HG03469 (cell line): Measurements from ENCODE around the gene MAML3.

Experiments
- ATAC-seq: cut with Tn5 transposase; IDR thresholded peaks from one replicate; pipeline ENCODE4 v1.9.1; 2021; ENCODE audit warnings: mild to moderate bottlenecking, moderate library complexity, moderate number of reproducible peaks; ENCODE audit not compliant: unreplicated experiment

Gene MAML3

DNA sequence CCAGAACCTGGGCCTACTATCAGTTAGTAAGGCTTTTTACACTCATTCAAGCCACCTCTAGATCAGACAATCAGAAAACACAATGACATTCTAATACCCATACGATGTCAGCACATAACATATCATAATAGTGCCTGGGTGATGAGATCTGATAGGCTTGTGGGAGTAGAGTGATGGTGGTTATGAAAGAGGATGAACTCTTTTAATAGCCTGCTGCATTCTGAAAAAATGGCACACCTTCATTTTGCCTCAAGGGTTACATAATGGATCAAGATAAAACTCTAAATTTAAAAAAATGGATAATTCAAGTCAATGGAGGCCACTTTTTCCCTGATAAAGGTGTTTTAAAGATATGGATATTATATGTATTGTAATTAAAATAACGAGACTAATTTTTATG, 215.6 kb downstream of the MAML3 start:
- no peak for ATAC-seq

DNA sequence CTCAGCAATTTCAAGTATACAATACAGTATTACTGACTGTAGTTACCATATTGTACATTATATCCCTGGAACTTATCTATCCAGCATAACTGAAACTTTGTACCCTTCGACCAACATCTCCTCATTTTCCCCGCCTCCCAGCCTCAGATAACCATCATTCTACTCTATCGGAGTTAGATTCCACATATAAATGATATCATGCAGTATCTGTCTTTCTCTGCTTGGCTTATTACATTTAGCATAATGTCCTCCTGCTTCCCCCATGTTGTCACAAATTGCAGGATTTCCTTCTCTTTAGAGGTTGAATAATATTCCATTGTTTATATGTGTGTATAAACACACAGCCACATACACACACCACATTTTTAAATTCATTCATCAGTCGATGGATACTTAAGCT, 218.1 kb downstream of the MAML3 start:
- no peak for ATAC-seq

DNA sequence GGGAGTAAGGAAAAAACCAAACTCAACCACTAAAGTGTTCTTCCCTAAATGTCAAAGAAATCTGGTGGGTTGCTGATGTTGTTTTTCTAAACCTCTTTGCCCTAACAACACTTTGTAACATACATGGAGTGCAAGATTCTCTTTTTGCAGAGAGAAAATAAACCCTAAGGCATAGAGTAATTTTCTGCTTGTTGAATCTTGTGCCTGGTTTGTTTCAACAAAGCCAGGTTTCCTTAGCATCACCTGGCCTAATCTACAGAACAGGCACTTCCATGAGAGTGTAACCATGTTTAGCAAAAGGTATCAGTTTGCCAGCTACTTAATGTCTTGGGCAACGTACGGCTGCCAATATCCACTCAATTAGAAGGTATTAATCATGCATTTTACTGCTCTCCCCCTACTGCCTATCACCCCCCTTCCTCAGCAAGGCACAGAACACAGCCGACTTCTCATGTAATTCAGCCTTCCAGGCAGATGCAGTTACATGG, 219.2 kb downstream of the MAML3 start:
- no peak for ATAC-seq

DNA sequence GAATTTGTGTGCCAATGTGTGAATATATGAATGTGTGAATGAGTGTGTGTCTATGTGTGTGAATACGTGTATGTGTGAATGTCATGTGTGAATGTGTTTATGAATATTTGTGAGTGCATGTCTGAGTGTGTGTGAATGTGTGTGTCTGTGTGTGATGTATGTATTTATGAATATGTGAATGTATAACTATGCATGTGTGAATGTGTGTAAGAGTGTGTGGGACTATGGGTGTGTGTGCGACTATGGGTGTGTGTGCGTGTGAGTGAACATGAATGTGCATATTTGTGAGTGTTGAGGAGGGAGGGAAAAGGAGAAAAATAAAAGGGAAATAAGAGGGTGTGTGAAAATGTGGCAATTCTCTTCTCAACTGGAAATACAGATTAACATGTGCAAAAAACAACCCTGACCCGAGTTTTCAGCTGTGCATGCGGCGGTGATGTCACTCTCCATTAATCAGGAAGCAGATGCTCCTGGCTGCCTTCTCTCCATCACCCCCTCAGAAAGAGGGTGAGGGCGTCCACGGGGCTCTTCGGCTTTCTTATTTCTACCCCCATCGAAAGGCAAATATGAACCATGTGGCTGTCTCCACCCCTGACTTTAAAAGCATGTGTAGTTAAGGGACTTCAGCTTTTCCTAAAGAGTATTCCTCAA, 219.8 kb downstream of the MAML3 start:
- no peak for ATAC-seq

DNA sequence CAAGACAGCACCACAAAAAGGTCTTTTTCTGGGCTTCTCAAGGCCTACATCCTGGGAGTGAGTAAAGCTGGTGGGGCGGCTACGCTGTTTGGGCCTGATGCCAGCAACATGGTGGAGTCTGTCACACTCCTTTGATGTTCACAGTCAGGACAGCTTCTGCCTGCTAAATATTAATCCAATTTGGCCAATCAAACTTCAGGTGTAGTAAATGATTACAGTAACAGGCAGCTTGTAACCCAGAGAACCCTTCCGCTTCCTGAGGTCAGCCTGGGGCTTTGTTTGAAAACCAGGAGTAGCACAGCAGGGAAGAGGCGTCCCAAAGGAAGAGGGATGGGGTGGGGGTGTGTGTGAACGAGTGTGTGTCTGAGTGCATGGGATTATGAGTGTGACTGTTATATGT, 220.4 kb downstream of the MAML3 start:
- no peak for ATAC-seq

DNA sequence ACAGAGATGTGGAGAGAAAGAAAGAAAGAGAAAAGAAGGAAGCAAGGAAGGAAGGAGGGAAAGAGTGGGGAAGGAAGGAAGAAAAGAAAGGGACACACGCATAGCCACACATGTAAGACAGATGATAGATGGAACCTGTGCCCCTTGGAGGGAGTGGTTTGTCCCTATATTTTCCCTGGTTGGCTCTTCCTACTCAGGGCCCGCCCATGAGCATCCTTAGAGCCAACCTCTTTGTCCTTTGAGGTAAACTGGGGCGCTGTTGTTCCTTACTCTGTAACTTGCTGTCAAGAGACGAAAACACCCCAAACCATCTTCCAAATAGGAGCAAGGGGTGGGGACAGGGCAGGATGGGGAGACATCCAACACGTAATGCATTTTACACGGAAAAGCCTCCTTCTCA, 220.9 kb downstream of the MAML3 start:
- no peak for ATAC-seq

DNA sequence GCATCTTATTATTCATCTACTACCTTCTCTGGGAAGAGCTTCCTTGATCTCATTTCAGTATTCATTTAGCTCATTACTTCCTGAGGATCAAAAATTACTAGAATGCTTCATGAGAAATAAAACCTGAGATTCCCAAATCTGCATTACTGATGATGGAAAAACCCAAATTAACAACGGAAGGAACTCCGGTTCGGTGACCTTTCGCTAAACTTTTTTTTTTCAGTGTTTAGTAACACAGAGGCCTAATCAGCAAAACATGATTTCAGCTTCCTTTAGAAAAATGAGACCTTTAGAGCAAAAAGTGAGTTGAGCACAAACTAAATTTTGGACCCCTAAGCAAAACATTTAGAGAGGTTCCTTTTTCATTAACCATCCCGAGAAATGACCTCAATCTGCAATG, 229.2 kb downstream of the MAML3 start:
- no peak for ATAC-seq

DNA sequence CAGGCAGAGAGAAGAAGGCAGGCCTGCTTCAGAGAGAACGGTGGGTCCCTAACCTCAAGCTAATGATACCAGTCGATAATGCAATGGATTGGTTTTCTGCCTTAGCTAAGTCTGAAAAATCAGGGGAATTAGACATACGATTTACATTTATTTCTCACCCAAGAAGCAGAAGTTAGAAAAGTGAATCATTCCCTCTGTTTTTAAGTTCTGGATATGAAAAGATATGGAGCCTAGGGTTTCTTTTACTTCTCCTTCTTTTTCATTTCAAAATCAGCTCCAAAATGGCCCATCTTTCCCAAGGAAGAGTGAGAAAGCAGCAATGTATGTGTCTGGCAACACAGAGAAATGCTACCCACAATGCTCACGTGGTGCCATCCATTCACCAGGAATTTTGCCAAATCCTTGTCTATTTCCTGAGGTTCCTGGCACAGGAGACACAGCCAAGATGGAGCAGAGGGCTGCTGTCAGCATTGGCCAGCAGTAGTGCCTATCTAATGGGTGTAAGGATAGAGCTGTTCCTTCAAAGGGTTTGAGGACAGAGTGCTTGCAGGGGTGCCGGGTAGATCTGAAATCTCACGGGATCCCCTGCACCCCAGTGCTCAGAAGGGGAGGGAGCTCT, 231.5 kb downstream of the MAML3 start:
- ATAC-seq = no peak

DNA sequence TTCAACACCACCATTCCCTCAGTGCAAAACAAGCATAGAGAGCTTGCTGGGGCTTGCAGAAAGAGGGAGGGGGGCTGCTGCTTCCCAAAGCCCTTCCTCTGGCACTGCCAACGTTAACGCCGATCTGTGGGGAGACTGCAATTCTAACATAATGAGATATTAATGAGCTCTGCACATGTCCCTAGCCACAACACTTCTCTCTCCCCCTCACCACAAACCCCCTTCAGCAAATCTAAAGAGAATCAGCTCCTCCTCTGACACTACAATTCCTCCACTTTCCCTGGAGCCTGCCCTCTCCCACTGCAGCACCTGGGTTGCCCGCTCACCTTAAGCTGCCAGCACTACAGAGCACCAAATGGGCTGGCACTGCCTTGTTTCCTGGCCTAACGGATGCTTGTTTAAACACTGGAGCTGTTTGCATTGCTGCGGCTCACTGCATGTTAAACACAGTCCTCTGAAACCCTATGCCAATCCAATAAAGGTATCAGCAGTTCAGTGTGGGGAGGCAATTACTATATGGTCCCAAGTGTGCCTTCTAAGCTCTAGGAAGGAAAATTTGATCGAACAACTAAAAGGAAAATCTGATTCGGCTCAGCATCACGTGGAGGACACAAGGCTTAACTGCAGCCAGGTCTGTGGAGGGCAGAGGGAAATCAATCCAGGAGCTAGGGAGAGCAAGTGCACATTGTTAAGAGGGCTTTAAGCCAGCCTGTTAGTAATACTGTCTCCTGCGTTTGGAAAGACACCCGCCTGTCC, 232.4 kb downstream of the MAML3 start:
- no peak for ATAC-seq

DNA sequence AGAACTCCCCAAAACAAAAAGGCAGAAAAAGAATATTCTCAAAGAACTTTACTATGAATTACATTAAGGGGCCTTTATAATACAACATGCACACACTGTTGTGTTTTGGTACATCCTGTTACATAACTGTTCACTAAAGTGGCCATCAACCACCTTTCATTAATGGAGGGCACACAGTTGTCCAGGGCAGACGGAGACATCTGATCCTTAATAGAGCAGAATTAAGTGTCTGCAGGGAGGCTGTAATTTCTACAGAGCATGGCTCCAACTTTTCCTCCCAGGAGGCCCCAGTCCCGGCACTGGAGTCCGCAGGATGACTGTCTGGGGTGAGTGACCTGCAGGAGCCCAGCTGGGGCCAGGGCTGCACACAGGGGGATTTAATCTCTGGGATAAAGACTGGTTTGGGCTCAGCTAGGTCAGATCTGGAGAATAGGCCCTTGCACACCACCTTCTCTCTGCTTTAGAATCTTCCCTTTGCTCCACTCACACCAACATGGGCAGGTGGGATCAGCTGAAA, 233.4 kb downstream of the MAML3 start:
- no peak for ATAC-seq

DNA sequence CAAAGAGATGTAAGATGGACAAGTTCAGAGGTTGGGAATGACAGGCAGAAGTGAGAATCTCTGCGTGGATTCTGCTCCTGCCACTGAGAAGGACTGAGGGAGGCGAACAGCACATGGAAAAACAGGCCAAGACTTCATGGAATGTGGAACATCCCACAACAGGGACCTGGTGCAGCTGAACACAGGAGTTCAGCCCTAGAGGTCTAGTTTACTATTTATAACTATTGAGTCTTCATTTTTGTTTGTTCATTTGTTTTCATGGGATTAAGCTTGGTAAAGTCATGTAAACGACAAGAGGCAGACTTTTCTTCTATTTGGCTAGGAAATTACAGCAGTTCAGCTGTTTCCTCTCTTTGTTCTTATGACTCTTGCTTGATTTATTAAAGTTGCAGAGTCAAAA, 234.5 kb downstream of the MAML3 start:
- ATAC-seq = no peak

DNA sequence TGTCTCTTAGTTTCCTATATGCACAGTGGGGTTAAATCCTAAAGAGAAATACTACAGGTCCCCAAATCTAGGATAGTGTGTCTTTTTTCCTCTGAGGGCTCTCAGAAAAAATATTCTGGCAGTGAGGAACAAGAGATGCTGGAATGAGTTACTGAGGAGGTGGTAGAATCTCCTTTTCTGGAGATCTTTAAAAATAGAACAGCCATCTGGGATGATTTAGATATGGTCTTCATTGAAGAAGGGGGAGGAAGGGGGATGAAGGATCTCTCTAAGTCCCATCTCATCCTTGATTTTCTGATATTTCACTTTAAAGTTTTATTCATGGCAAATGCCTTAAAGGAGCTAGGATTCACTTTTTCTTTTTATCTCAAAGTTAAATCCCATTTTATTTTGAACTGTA, 235.0 kb downstream of the MAML3 start:
- ATAC-seq = no peak

DNA sequence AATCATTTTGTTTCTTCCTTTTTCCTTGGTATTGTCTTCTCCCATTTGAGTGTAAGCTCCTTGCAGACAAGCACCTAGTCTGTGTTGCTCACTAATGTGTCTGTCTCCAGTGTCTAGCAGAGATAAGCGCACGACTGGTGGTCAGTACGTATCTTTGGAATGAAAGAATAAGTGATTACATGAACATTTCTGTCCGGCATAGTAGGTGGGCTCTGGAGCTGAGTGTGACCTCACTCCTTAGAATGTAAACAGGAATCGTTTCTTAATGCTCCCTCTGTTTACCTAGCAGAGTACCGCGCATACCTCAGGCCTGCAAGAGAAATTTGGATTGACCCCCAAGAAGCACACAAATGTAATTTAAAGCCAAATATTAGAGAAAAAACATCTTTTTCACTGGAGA, 235.4 kb downstream of the MAML3 start:
- no peak for ATAC-seq

DNA sequence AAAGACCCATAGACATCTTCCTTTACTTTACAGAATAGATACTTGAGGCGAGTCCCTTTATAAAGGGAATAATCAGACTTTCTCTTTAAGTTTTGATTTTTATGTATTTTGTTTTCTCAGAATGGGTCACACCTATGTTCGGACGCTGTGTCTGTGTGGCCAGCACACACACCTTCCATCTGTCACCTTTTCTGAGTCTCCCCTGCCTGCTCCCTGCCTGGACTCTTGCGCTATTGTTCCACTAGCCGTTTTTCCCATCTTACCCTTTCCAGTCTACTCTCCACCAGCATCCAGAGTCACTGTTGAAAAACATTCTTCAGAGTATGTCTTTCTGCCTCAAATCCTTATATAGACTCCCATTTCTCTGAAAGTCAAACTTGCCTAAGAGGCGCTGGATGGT, 236.1 kb downstream of the MAML3 start:
- ATAC-seq = no peak

DNA sequence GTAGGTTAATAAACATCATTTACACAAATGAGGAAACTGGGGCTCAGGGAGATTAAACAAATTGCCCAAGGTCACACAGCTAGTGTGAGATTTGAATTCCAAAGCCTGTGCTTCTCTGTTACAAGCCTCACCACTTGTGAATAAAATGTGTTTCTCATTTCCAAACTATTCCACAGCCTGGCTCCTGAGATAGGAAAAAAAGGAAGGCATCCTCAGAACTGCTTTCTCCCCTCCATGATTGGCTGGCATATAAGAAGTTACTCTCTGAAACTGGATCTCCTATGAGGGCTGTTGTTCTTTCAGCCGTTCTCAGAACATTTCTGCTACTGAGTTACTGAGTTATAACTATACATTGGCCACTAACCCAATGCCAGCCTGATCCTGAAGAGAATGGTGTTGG, 237.9 kb downstream of the MAML3 start:
- ATAC-seq = no peak

DNA sequence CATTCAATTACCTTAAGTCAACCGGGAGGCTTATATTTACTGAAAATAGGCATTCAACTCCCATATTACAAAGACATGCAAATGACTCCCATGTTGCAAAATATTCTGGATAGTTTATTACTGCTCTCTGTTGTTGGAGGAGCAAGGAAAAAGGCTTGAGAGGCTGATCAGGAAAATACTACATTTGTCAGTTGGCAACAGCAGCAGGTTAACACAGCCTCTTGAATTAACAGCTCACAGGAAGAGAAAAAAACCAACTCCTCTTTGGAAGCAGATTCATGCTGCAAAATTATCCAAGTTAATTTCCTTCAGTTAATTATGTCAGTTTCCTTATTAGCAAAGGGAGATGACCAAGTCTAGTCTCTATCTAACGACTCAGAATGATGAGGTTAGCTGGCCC, 238.9 kb downstream of the MAML3 start:
- no peak for ATAC-seq

DNA sequence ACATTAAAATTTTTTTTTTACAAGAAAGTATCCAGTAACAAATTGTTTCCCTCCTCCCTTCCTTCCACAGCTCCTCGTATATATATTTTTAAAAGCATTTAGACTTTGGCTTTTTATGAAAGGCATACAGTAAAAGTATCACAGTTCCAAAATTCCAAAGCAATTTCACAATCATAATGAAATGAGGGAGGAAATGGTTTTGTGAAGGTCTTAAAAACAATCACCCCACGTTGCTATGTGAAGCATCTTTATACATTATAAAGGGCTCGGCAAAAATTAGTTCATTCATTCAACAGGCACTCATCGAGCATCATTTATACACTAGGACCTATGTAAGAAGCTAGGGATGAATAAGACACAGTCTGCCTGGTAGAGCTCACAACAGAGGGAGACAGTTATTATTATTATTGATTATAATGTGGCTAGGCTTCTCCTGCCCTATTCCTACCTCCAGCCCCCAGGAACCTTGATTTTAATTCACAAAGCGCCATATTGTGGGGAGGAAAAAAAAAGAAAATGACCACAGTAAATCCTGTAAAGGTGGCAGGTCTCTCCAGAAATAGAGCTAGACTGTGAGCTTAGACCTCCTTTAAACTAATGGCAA, 239.9 kb downstream of the MAML3 start:
- ATAC-seq = no peak

DNA sequence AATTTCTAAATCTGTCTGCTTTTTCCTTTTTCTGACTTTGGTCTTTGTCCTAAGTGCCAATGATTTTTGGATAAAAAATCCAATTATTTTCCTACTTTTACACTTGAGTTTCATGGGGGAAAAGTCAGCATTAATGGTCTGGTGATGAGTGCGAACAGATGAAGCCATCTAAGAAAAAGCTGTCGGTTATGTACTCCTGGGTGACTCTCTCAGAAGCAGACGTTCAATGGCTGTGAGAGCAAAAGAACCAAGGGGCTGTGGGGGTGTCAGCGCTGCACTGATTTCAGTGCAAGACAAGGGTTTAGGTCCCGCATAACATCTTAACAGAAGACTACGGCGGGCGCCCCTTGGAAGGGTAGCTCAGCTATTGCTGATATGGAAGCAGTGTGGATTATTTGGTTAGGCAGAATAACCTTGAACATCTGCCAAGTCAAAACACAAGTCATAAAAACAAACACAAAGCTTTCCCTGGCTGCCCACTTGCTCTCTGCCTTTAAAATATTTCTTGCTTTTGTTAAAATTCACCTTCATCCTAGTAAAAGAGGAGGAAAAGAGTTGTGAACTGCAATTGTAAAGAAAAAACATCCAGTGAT, 240.5 kb downstream of the MAML3 start:
- no peak for ATAC-seq

DNA sequence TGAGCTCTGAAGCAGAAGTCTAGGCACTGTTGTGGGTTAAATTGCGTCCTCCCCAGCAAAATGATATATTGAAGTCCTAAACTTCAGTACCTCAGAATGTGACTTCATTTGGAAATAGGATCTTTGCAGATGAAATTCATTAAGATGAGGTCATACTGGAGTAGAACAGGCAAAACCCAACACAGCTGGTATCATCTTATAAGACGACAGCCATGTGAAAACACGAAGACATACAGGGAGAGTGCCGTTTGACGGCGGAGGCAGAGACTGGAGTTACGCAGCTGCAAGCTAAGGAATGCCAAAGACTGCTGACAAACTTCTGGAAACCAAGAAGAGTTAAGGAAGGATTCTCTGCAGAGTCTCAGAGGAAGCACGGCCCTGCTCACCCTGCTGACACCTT, 241.5 kb downstream of the MAML3 start:
- ATAC-seq = no peak

DNA sequence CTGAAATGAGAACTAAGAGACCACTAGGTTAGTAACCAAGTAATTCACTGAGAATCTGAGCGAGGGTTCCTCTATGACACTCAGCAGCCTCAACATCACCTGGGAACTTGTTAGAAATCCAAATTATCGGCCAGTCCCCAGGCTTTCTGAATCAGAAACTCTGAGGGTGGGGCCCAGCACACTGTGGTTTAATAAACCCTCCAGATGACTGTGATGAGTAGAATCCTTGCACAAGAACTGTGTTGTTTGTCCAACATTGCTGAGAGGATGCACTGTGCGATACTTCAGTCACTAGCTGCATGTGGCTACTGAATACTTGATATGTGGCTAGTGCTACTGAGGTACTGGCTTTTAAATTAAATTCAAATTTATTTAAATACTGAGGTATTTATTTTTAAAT, 243.9 kb downstream of the MAML3 start:
- no peak for ATAC-seq
